Right lobe of liver (tissue), 6 donors: Measurements from ENCODE around the gene SPTB. TPM values are rescaled to one million over a fixed set of nuclear protein-coding genes. Genes with fewer than 3 reads are reported as not detected.
A peak's percentile ranks its signal among the peaks of the same experiment; 100 is the strongest.

Source experiments
- ATAC-seq, 4 donors: fragments of 200-7000 bp; cut with Tn5 transposase; one replicate each; pipeline ENCODE4 v1.9.1; 2020; ENCODE audit warnings: mild to moderate bottlenecking in 4 of 4, moderate library complexity in 4 of 4
- DNase-seq, 3 donors: peaks; one replicate each; pipeline ENCODE4 v3.0.0-alpha.2; 2020
- H3K27ac ChIP-seq, 3 donors: fragments of 200-600 bp; one replicate each; pipeline ENCODE4 v1.8.0; 2022
- H3K27me3 ChIP-seq, 2 donors: fragments of 200-600 bp; one replicate each; pipeline ENCODE4 v1.8.0; 2022
- H3K36me3 ChIP-seq, 4 donors: fragments of 200-600 bp; sonication (generic) in 1 of 4; one replicate each; pipeline versions ENCODE4 v1.5.1 to v1.8.0; 2017 to 2022; ENCODE audit warnings: control low read depth in 1 of 4
- H3K4me1 ChIP-seq, 4 donors: fragments of 200-600 bp; sonication (generic) in 1 of 4; one replicate each; pipeline versions ENCODE4 v1.5.1 to v1.8.0; 2017 to 2022; ENCODE audit warnings: control low read depth in 1 of 4
- H3K4me3 ChIP-seq, 3 donors: fragments of 200-600 bp; one replicate each; pipeline ENCODE4 v1.8.0; 2022
- H3K9me3 ChIP-seq, 4 donors: fragments of 200-600 bp; sonication (generic) in 1 of 4; one replicate each; pipeline versions ENCODE4 v1.5.1 to v1.8.0; 2017 to 2022; ENCODE audit warnings: control low read depth in 1 of 4
- CTCF ChIP-seq, 4 donors: fragments of 200-600 bp in 3 of 4; fragments of 450-650 bp in 1 of 4; IDR thresholded peaks; one replicate each; pipeline versions ENCODE4 v1.5.1 to v1.8.0; 2016 to 2022; ENCODE audit warnings: antibody characterized with exemption in 4 of 4, mild to moderate bottlenecking in 2 of 4
- POLR2A ChIP-seq: fragments of 450-650 bp; IDR thresholded peaks from one replicate; pipeline ENCODE4 v1.6.1; 2017; ENCODE audit warnings: antibody characterized with exemption, mild to moderate bottlenecking
- WGBS: methylation state at CpG from one replicate; pipeline ENCODE4 v1.1.6; 2018; ENCODE audit warnings: low coverage, low lambda C conversion rate; ENCODE audit not compliant: insufficient coverage; ENCODE audit errors: missing lambda C conversion rate; 5-methylcytosine and 5-hydroxymethylcytosine counted together
- intact Hi-C, 2 donors: fragments of 100-400 bp; cut with DNase I; formaldehyde crosslinking; loops; one replicate each; pipeline versions ENCODE4 v1.11.2 to v1.14.1; 2022
- microRNA-seq, 2 donors: library from miRNA; unstranded; fragments of <30 nt; microRNA quantifications; one replicate each; pipeline ENCODE4, GENCODE V29; 2019 to 2020
- small RNA-seq, 2 experiments: library from RNA; depleted of rRNA; stranded (forward); fragments of <200 nt; gene quantifications; one replicate each; pipeline ENCODE3, GENCODE V24; 2016
- total RNA-seq, 6 experiments: library from RNA; depleted of rRNA in 2 of 6; stranded (reverse); fragments of >200 nt in 2 of 6; fragmentation: NEBNext Ultra II Directional in 3 of 6; extraction: Animal tissue kit (Norgen Biotek cat#: 25700) in 3 of 6; gene quantifications; one replicate each; pipeline versions ENCODE4 v1.1.0 to v1.2.4, GENCODE V29; 2016 to 2023
- donor health status: DM: no; HTN: yes; CAD: no.
- donor health status: DM: no; HTN: no; CAD: no.
- donor health status: DM: no; HTN: no; CAD: no.
- donor health status: DM: no; HTN: yes; CAD: no.
- donor health status: DM: no; HTN: yes; CAD: no.

SPTB gene
- total RNA-seq, 6 experiments from 2014 or later = 0.12 to 2.4 (median 0.72) TPM

- intact Hi-C loops = no loop called here
- TF ChIP-seq CTCF (IDR thresholded peaks at IDR 0.05) (no peak), POLR2A (no peak)
- no peaks in the 10 kb centered on the region for H3K36me3 ChIP-seq
- no peaks in the 10 kb centered on the region for H3K9me3 ChIP-seq
- H3K4me3 ChIP-seq = no peak overlapping the region
- WGBS = 88% methylated on average over 4 of the region's 4 CpGs
- H3K27me3 ChIP-seq = no peaks in the 10 kb centered on the region
- H3K27ac ChIP-seq = no peak overlapping the region
- DNase-seq (no peak), ATAC-seq (no peak)
- H3K4me1 ChIP-seq = peaks cover 0 to 16% (median 6%) of the 10 kb centered on the region in 4 donors
Observed at GRCh38 chr14:64700894-64701293, 178.8 kb downstream of the SPTB start.

- H3K4me1 ChIP-seq = peaks cover 0 to 14% (median 3%) of the 10 kb centered on the region in 4 donors
- TF ChIP-seq POLR2A = no peak
- TF ChIP-seq CTCF (IDR thresholded peaks at IDR 0.05) = no peak
Observed at GRCh38 chr14:64700290-64700689, 179.4 kb downstream of the SPTB start.

GRCh38 chr14:64698903-64699302, 180.8 kb downstream of the SPTB start:
- ATAC-seq (peak; percentile 35 to 59 (median 46)), DNase-seq (no peak)
- H3K4me1 ChIP-seq = peaks cover 0 to 13% (median 3%) of the 10 kb centered on the region in 4 donors

More at GRCh38 chr14:64700290-64700689, 179.4 kb downstream of the SPTB start:
- DNase-seq (no peak), ATAC-seq (no peak)
- intact Hi-C loops = no loop called here
- Histone ChIP-seq H3K4me3 (no peak overlapping the region), H3K9me3 (no peaks in the 10 kb centered on the region), H3K27me3 (no peaks in the 10 kb centered on the region), H3K36me3 (no peaks in the 10 kb centered on the region), H3K27ac (no peak overlapping the region)
- 77% methylated on average over 2 of the region's 2 CpGs for WGBS

GRCh38 chr14:64696355-64696857, 183.3 kb downstream of the SPTB start:
- TF ChIP-seq CTCF (IDR thresholded peaks at IDR 0.05) = no peak
- no peak for TF ChIP-seq POLR2A
- peaks cover 0 to 7% (median 0%) of the 10 kb centered on the region in 4 donors for H3K4me1 ChIP-seq
- H3K4me3 ChIP-seq = no peak overlapping the region
- DNase-seq (no peak), ATAC-seq (peak in 1 of 4 donors; percentile 36)
- intact Hi-C loops = no loop called here
- no peaks in the 10 kb centered on the region for H3K27me3 ChIP-seq
- WGBS = 63% methylated on average over 4 of the region's 4 CpGs
- H3K36me3 ChIP-seq = no peaks in the 10 kb centered on the region
- H3K9me3 ChIP-seq = no peaks in the 10 kb centered on the region
- H3K27ac ChIP-seq = no peak overlapping the region

More at GRCh38 chr14:64698903-64699302, 180.8 kb downstream of the SPTB start:
- intact Hi-C loops = no loop called here
- Histone ChIP-seq H3K4me3 (no peak overlapping the region), H3K27ac (no peak overlapping the region), H3K9me3 (no peaks in the 10 kb centered on the region), H3K36me3 (no peaks in the 10 kb centered on the region), H3K27me3 (no peaks in the 10 kb centered on the region)
- WGBS = 17% methylated on average over 7 of the region's 7 CpGs
- TF ChIP-seq CTCF (IDR thresholded peaks at IDR 0.05) = no peak
- no peak for TF ChIP-seq POLR2A

Small RNA genes lying within 50 kb of the gene (microRNA-seq; reads per million reads assigned to microRNA genes)
- gene MIR7855 = 0 reads per million in 2 donors

Small RNA genes lying within 50 kb of the gene (small RNA-seq; reads per million reads assigned to genes)
- gene RPPH1-2P = 0 reads per million in 2 experiments

Other genes with a start within 250 kb of the SPTB start
- 10 to 100 TPM; 25.4 to 49.1 (median 28.0) TPM for gene PLEKHG3, start 175.5 kb downstream of the SPTB start, total RNA-seq
- gene CHURC1, start 34.5 kb upstream of the SPTB start, total RNA-seq = 10 to 100 TPM; 28.2 to 55.2 (median 37.1) TPM
- gene GPX2, start 62.8 kb upstream of the SPTB start, total RNA-seq = 1,000 to 10,000 TPM in 1 of 6 experiments, 100 to 1,000 TPM in 5; 248 to 1,113 (median 341) TPM
- gene RAB15, start 92.4 kb upstream of the SPTB start, total RNA-seq = 10 to 100 TPM in 2 of 6 experiments, 1 to 10 TPM in 4; 6.5 to 13.8 (median 9.0) TPM
- 10 to 100 TPM in 2 of 6 experiments, 1 to 10 TPM in 4; 6.1 to 19.2 (median 9.0) TPM for gene FNTB, start 107.0 kb upstream of the SPTB start, total RNA-seq
- 10 to 100 TPM; 15.7 to 38.0 (median 31.7) TPM for gene MAX, start 222.6 kb upstream of the SPTB start, total RNA-seq